Sigmoid colon (tissue), 7 donors: ENCODE results near the gene PADI2. TPM values are rescaled to one million over a fixed set of nuclear protein-coding genes. Genes with fewer than 3 reads are reported as not detected.

Experiments
- DNase-seq: peaks from one replicate; pipeline ENCODE4 v3.0.0-alpha.2; 2019
- H3K27ac ChIP-seq, 4 donors: fragments of 200-600 bp; sonication (generic); one replicate each; pipeline ENCODE4 v1.5.1; 2016 to 2019; ENCODE audit warnings: mild to moderate bottlenecking in 1 of 4
- H3K27me3 ChIP-seq, 3 donors: fragments of 200-600 bp; sonication (generic); one replicate each; pipeline ENCODE4 v1.5.1; 2019; ENCODE audit warnings: mild to moderate bottlenecking in 1 of 3
- H3K36me3 ChIP-seq, 4 donors: fragments of 200-600 bp; sonication (generic); one replicate each; pipeline ENCODE4 v1.5.1; 2016 to 2019
- H3K4me1 ChIP-seq, 4 donors: fragments of 200-600 bp; sonication (generic); one replicate each; pipeline ENCODE4 v1.5.1; 2017 to 2019
- H3K4me3 ChIP-seq, 4 donors: fragments of 200-600 bp; sonication (generic); one replicate each; pipeline ENCODE4 v1.5.1; 2017 to 2019; ENCODE audit warnings: mild to moderate bottlenecking in 2 of 4, moderate library complexity in 1 of 4
- H3K9me3 ChIP-seq, 4 donors: fragments of 200-600 bp in 3 of 4; sonication (generic) in 3 of 4; one replicate each; pipeline versions ENCODE4 v1.5.1 to v1.6.1; 2013 to 2019
- EP300 ChIP-seq, 4 donors: sonication (generic); formaldehyde crosslinking; IDR thresholded peaks; one replicate each; pipeline ENCODE4 v1.6.1; 2017; ENCODE audit warnings: antibody characterized with exemption in 4 of 4
- POLR2A ChIP-seq, 2 donors: fragments of 450-650 bp; IDR thresholded peaks; one replicate each; pipeline ENCODE4 v1.6.1; 2016; ENCODE audit warnings: antibody characterized with exemption in 2 of 2, mild to moderate bottlenecking in 2 of 2, moderate library complexity in 2 of 2
- POLR2AphosphoS5 ChIP-seq, 4 donors: sonication (generic); formaldehyde crosslinking; IDR thresholded peaks; one replicate each; pipeline ENCODE4 v1.6.1; 2017; ENCODE audit warnings: antibody characterized with exemption in 4 of 4
- WGBS, 2 donors: extraction: QIAGEN DNeasy Blood & Tissue Kit; methylation state at CpG; one replicate each; pipeline ENCODE4 v1.1.7; 2013; 5-methylcytosine and 5-hydroxymethylcytosine counted together
- intact Hi-C: fragments of 100-400 bp; cut with DNase I; formaldehyde crosslinking; loops from one replicate; pipeline ENCODE4 v1.15.1; 2023
- polyA plus RNA-seq, 3 donors: library from polyadenylated mRNA; stranded (reverse); fragments of 200-250 nt; gene quantifications; one replicate each; pipeline ENCODE4 v1.2.3, GENCODE V29; 2013
- total RNA-seq, 4 donors: library from RNA; depleted of rRNA; stranded (reverse); fragments of >200 nt; gene quantifications; one replicate each; pipeline ENCODE4 v1.1.0, GENCODE V29; 2016
- TF ChIP-seq, protein P1 (sequence below), 4 experiments: fragments of 450-650 bp in 3 of 4; fragments of 200-600 bp in 1 of 4; IDR thresholded peaks; one replicate each; pipeline ENCODE4 v1.5.1; 2016 to 2019; ENCODE audit warnings: antibody characterized with exemption in 4 of 4, mild to moderate bottlenecking in 3 of 4, moderate library complexity in 2 of 4
- donor health status: healthy with polysubstance abuse.
- donor health status: Bipolar disorder and iron deficiency.
- donor health status: healthy.

Gene PADI2
- total and polyA plus RNA-seq, 7 donors: 0.27 to 169 (median 1.1) TPM

DNA sequence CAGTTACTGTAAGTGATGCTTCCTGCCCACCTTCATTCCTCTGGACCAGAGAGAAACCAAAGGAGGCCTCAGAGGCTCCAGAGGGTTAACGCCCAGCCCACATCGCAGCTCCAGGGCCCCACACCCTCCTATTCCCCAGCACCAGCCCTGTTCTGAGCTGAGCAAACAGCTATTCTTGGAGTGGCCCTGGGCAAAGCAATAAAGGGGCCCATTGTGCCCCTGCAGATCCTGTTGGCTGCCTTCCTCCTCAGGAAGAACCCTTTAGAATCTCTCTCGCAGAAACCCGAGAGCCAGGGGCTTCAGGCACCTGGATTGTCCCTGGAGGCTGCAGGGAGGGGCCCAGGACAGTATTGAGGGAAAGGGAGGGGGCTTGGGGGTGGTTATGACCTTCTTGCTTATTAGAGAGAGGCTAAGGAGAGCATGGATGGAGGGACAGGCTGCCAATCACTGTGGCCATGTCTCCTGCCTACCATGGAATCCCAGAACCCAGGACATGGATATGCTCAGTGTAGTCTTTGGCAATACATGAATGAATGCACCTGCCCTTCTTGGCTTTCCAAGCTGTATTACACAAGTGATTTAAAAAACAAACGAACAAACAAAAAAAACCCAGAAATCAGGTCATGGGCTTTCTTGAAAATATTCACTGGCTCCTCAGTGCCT, 9.2 kb downstream of the PADI2 start:
- H3K4me1 ChIP-seq: peaks cover 0 to 16% (median 10%) of the 10 kb centered on the region in 4 donors
- no peaks in the 10 kb centered on the region for H3K36me3 ChIP-seq
- no peaks in the 10 kb centered on the region for H3K27me3 ChIP-seq
- 8 to 45% methylated on average over 5 of the region's 5 CpGs for WGBS, 2 donors
- H3K4me3 ChIP-seq: no peak overlapping the region
- TF ChIP-seq POLR2AphosphoS5 (IDR thresholded peaks at IDR 0.05) (no peak), EP300 (IDR thresholded peaks at IDR 0.05) (no peak), POLR2A (IDR thresholded peaks at IDR 0.05) (no peak)
- TF ChIP-seq, protein P1, sequence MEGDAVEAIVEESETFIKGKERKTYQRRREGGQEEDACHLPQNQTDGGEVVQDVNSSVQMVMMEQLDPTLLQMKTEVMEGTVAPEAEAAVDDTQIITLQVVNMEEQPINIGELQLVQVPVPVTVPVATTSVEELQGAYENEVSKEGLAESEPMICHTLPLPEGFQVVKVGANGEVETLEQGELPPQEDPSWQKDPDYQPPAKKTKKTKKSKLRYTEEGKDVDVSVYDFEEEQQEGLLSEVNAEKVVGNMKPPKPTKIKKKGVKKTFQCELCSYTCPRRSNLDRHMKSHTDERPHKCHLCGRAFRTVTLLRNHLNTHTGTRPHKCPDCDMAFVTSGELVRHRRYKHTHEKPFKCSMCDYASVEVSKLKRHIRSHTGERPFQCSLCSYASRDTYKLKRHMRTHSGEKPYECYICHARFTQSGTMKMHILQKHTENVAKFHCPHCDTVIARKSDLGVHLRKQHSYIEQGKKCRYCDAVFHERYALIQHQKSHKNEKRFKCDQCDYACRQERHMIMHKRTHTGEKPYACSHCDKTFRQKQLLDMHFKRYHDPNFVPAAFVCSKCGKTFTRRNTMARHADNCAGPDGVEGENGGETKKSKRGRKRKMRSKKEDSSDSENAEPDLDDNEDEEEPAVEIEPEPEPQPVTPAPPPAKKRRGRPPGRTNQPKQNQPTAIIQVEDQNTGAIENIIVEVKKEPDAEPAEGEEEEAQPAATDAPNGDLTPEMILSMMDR (IDR thresholded peaks at IDR 0.05): no peak
- intact Hi-C loops: no loop called here
- no peak overlapping the region for H3K27ac ChIP-seq
- DNase-seq: no peak
- H3K9me3 ChIP-seq: no peaks in the 10 kb centered on the region

DNA sequence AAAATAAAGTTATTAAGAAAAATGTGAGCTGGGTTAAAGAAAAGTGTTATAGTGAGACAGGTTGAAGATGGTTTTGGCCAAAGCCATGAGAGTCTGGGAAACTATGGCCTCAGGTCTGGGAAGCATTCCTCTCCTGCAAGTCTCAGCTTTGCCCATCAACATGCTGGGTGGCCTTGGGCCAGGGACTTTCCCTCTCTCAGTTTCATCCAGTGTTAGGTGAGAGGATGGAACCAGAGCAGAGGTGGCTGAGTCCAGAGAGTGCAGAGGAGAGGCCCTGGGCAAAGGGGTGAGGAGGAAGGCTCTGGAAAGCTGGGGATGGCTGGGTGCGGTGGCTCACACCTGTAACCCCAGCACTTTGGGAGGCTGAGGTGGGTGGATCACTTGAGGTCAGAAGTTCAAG, 10.5 kb downstream of the PADI2 start:
- H3K4me1 ChIP-seq: peaks cover 0 to 11% (median 5%) of the 10 kb centered on the region in 4 donors

DNA sequence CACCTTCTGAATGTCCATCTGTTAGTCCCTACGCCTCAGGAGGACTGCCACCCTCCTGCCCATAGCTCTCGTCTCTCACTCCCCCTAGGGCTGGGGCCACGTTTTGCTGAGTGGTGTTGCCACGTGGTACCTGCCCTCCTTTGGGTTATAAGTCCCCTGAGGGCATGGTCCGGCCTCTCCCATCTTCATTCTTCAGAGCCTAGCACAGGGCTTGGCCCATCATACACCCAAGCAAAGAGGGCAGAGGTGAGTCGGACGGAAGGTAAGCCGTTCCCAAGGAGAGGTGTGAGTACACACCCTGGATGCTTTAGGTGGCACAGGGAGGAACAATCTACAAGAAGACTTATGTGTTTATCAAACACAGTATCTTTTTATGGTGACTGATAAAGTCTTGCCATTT, 10.9 kb downstream of the PADI2 start:
- intact Hi-C loops: no loop called here

More for the DNA sequence above, 10.5 kb downstream of the PADI2 start:
- Histone ChIP-seq H3K36me3 (no peaks in the 10 kb centered on the region), H3K9me3 (no peaks in the 10 kb centered on the region), H3K27me3 (no peaks in the 10 kb centered on the region), H3K27ac (no peak overlapping the region), H3K4me3 (no peak overlapping the region)
- TF ChIP-seq EP300 (IDR thresholded peaks at IDR 0.05) (no peak), POLR2AphosphoS5 (IDR thresholded peaks at IDR 0.05) (no peak), POLR2A (IDR thresholded peaks at IDR 0.05) (no peak)
- TF ChIP-seq, protein P1 (IDR thresholded peaks at IDR 0.05): no peak
- intact Hi-C loops: no loop called here
- WGBS, 2 donors: 32 to 82% methylated on average over 1 of the region's 1 CpG
- DNase-seq: no peak

DNA sequence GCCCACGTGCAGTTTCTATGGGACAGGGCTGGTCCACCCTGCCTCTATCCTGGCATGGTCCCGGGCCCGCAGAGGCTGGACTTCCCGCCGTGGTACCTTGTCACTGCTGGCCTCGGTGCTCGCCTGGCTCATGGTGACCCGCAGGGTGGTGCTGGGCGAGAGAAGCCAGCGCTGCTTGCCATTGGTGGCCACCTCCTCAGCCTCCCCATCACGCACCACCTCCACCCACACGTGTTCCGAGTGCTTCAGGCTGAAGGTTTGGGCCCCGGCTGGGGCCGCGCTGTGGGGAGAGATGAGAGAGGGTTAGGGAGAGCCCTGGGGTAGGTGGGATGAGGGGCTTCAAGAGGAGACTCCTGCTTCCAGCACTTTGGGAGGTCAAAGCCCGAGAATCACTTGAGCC, 14.5 kb downstream of the PADI2 start:
- H3K36me3 ChIP-seq: no peaks in the 10 kb centered on the region
- no peak overlapping the region for H3K27ac ChIP-seq
- H3K9me3 ChIP-seq: no peaks in the 10 kb centered on the region
- TF ChIP-seq, protein P1 (IDR thresholded peaks at IDR 0.05): no peak
- H3K27me3 ChIP-seq: no peaks in the 10 kb centered on the region
- 94 to 96% methylated on average over 17 of the region's 17 CpGs for WGBS, 2 donors
- intact Hi-C loops: no loop called here
- DNase-seq: no peak
- H3K4me3 ChIP-seq: no peak overlapping the region
- peaks cover 0 to 5% (median 0%) of the 10 kb centered on the region in 4 donors for H3K4me1 ChIP-seq

More for the DNA sequence above, 10.9 kb downstream of the PADI2 start:
- Histone ChIP-seq H3K4me3 (no peak overlapping the region), H3K9me3 (no peaks in the 10 kb centered on the region), H3K27me3 (no peaks in the 10 kb centered on the region), H3K36me3 (no peaks in the 10 kb centered on the region), H3K4me1 (peaks cover 0 to 7% (median under 1%) of the 10 kb centered on the region in 4 donors), H3K27ac (no peak overlapping the region)
- 23 to 66% methylated on average over 8 of the region's 8 CpGs for WGBS, 2 donors
- DNase-seq: no peak
- TF ChIP-seq EP300 (IDR thresholded peaks at IDR 0.05): no peak
- TF ChIP-seq POLR2AphosphoS5 (IDR thresholded peaks at IDR 0.05): no peak
- TF ChIP-seq, protein P1 (IDR thresholded peaks at IDR 0.05): no peak
- no peak for TF ChIP-seq POLR2A (IDR thresholded peaks at IDR 0.05)

DNA sequence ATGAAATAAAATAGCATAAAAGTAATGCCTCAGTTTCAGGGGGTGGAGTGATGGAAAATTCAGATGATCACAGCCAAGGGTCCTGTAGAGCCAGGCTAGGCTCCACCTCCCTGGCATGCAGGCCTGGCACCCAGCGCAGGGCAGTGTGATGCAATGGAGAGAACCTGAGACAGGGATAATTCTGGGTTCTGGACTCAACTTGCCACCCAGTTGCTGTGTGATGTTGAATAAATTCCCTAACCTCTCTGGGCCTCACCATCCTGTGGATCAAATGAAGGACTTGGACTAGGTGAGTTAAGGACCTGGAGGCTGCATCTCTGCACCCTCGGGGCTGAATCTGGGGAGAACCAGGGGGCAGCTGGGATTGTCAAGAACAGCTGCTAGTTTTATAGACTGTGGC, 17.0 kb downstream of the PADI2 start:
- Histone ChIP-seq H3K4me1 (peaks cover 0 to 21% (median 12%) of the 10 kb centered on the region in 4 donors), H3K27me3 (no peaks in the 10 kb centered on the region), H3K36me3 (no peaks in the 10 kb centered on the region), H3K9me3 (no peaks in the 10 kb centered on the region), H3K4me3 (no peak overlapping the region), H3K27ac (no peak overlapping the region)
- no peak for TF ChIP-seq POLR2AphosphoS5 (IDR thresholded peaks at IDR 0.05)
- no peak for TF ChIP-seq POLR2A (IDR thresholded peaks at IDR 0.05)
- no peak for DNase-seq
- intact Hi-C loops: no loop called here
- WGBS, 2 donors: 85 to 88% methylated on average over 2 of the region's 2 CpGs
